Upper lobe of left lung (tissue), 4 donors: Measurements from ENCODE around the gene RHOT2.

Source experiments
- CTCF ChIP-seq, 6 experiments: fragments of 450-650 bp in 4 of 6; fragments of 200-600 bp in 2 of 6; sonication (generic) in 2 of 6; IDR thresholded peaks; one replicate each; pipeline ENCODE4 v1.5.1; 2016 to 2019; ENCODE audit warnings: antibody characterized with exemption in 6 of 6
- POLR2A ChIP-seq, 4 donors: fragments of 450-650 bp; IDR thresholded peaks; one replicate each; pipeline ENCODE4 v1.5.1; 2016 to 2017; ENCODE audit warnings: antibody characterized with exemption in 4 of 4, mild to moderate bottlenecking in 2 of 4

- TF ChIP-seq CTCF (IDR thresholded peaks at IDR 0.05) (no peak), POLR2A (IDR thresholded peaks at IDR 0.05) (no peak)
These were observed 37.7 kb downstream of the RHOT2 start, which contains the start of gene FBXL16 for GRCh38 chr16:705431-706188.
